Peyer's patch (tissue), 4 donors: ENCODE data around the gene ZSWIM1. TPM values are rescaled to one million over a fixed set of nuclear protein-coding genes. Genes with fewer than 3 reads are reported as not detected.

Experiments
- DNase-seq, 3 donors: peaks; one replicate each; pipeline ENCODE4 v3.0.0-alpha.2; 2017 to 2019
- H3K27ac ChIP-seq, 4 donors: fragments of 200-600 bp; sonication (generic); one replicate each; pipeline ENCODE4 v1.5.1; 2016 to 2019
- H3K27me3 ChIP-seq, 2 donors: fragments of 200-600 bp; sonication (generic); one replicate each; pipeline ENCODE4 v1.5.1; 2019
- H3K36me3 ChIP-seq, 3 donors: fragments of 200-600 bp; sonication (generic); one replicate each; pipeline ENCODE4 v1.5.1; 2016 to 2019
- H3K4me1 ChIP-seq, 4 donors: fragments of 200-600 bp; sonication (generic); one replicate each; pipeline ENCODE4 v1.5.1; 2016 to 2019
- H3K4me3 ChIP-seq, 4 donors: fragments of 200-600 bp; sonication (generic); 1 replicate in 3 of 4; 2 replicates in 1 of 4; pipeline ENCODE4 v1.5.1; 2016 to 2019; ENCODE audit warnings: mild to moderate bottlenecking in 1 of 4
- H3K9me3 ChIP-seq, 4 donors: fragments of 200-600 bp; sonication (generic); one replicate each; pipeline ENCODE4 v1.5.1; 2016 to 2019; ENCODE audit warnings: mild to moderate bottlenecking in 1 of 4
- POLR2A ChIP-seq, 2 donors: fragments of 450-650 bp; IDR thresholded peaks; one replicate each; pipeline ENCODE4 v1.5.1; 2017; ENCODE audit warnings: antibody characterized with exemption in 2 of 2, mild to moderate bottlenecking in 2 of 2, moderate library complexity in 2 of 2
- total RNA-seq, 4 donors: library from RNA; depleted of rRNA; stranded (reverse); fragments of >200 nt; gene quantifications; one replicate each; pipeline ENCODE4 v1.1.0, GENCODE V29; 2016
- TF ChIP-seq, protein P1 (sequence below), 6 experiments: fragments of 450-650 bp in 4 of 6; fragments of 200-600 bp in 2 of 6; sonication (generic) in 1 of 6; IDR thresholded peaks; one replicate each; pipeline ENCODE4 v1.5.1; 2017 to 2019; ENCODE audit warnings: antibody characterized with exemption in 6 of 6, mild to moderate bottlenecking in 3 of 6, moderate library complexity in 1 of 6

The ZSWIM1 gene
- total RNA-seq, 4 donors from 2014 or later = 6.6 to 14.5 (median 11.9) TPM

DNA sequence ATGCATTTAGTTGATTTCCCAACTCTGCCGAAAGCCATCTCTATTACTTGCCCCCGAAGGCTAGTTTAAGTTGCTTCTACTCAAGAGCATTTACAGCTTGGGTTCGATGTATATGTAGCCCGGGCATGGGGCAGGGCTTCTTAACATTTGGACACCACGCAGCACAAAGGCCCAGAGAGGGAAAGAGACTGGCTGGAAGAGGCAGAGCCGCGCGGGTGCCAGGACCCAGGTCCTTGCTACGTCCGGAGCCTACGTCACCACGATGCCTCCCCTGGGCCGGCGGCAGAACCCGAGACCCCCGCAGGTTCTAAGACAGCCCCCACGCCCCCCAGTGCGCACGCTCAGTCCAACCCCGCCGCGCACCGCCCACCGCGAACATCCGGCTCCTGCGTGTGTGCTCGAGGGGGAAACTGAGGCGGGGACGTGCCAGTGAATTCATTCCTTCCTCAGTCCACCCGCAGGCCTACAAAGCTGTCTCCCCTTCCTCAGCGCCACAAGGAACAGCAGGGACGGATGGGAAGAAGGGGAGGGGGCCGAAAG, 53.1 kb downstream of the ZSWIM1 start:
- Histone ChIP-seq H3K36me3 (peaks cover 0 to 22% (median 0%) of the 10 kb centered on the region in 3 donors), H3K4me3 (peak overlapping the region; percentile 73 to 100 (median 88)), H3K27ac (peak overlapping the region; percentile 95 to 100 (median 100)), H3K27me3 (no peaks in the 10 kb centered on the region), H3K4me1 (peaks cover 0 to 16% (median 9%) of the 10 kb centered on the region in 4 donors), H3K9me3 (no peaks in the 10 kb centered on the region)
- peak in 2 of 3 donors; percentile 62 to 79 for DNase-seq
- TF ChIP-seq POLR2A (IDR thresholded peaks at IDR 0.05) = no peak
- TF ChIP-seq, protein P1, sequence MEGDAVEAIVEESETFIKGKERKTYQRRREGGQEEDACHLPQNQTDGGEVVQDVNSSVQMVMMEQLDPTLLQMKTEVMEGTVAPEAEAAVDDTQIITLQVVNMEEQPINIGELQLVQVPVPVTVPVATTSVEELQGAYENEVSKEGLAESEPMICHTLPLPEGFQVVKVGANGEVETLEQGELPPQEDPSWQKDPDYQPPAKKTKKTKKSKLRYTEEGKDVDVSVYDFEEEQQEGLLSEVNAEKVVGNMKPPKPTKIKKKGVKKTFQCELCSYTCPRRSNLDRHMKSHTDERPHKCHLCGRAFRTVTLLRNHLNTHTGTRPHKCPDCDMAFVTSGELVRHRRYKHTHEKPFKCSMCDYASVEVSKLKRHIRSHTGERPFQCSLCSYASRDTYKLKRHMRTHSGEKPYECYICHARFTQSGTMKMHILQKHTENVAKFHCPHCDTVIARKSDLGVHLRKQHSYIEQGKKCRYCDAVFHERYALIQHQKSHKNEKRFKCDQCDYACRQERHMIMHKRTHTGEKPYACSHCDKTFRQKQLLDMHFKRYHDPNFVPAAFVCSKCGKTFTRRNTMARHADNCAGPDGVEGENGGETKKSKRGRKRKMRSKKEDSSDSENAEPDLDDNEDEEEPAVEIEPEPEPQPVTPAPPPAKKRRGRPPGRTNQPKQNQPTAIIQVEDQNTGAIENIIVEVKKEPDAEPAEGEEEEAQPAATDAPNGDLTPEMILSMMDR (IDR thresholded peaks at IDR 0.05) = no peak

Other genes starting within 250 kb of the ZSWIM1 start
- gene WFDC9, start 249.9 kb upstream of the ZSWIM1 start, total RNA-seq = not detected
- gene WFDC11, start 211.0 kb upstream of the ZSWIM1 start, total RNA-seq = not detected
- gene WFDC13, start 179.2 kb upstream of the ZSWIM1 start, total RNA-seq = not detected
- gene WFDC10B, start 176.2 kb upstream of the ZSWIM1 start, total RNA-seq = not detected
- not detected for gene SPINT4, start 158.9 kb upstream of the ZSWIM1 start, total RNA-seq
- gene WFDC3, start 89.3 kb upstream of the ZSWIM1 start, total RNA-seq = not detected
- 10 to 100 TPM; 21.5 to 41.4 (median 25.2) TPM for gene DNTTIP1, start 89.3 kb upstream of the ZSWIM1 start, total RNA-seq
- 10 to 100 TPM in 2 of 4 donors, 1 to 10 TPM in 2; 7.3 to 24.8 (median 9.8) TPM for gene UBE2C, start 68.6 kb upstream of the ZSWIM1 start, total RNA-seq
- 1 to 10 TPM in 2 of 4 donors, not detected in 2; 2.7 to 3.5 TPM for gene TNNC2, start 53.9 kb upstream of the ZSWIM1 start, total RNA-seq
- gene SNX21, start 47.4 kb upstream of the ZSWIM1 start, total RNA-seq = 10 to 100 TPM; 17.5 to 94.9 (median 42.7) TPM
- 10 to 100 TPM; 56.9 to 93.8 (median 78.3) TPM for gene ACOT8, start 23.8 kb upstream of the ZSWIM1 start, total RNA-seq
- 1 to 10 TPM; 2.5 to 9.1 (median 4.6) TPM for gene ZSWIM3, start 23.6 kb upstream of the ZSWIM1 start, total RNA-seq
- 10 to 100 TPM in 3 of 4 donors, 1 to 10 TPM in 1; 5.8 to 35.2 (median 19.5) TPM for gene SPATA25, start 6.4 kb downstream of the ZSWIM1 start, total RNA-seq
- 10 to 100 TPM in 3 of 4 donors, 1 to 10 TPM in 1; 3.3 to 27.6 (median 23.9) TPM for gene NEURL2, start 10.0 kb downstream of the ZSWIM1 start, total RNA-seq
- 100 to 1,000 TPM in 3 of 4 donors, 10 to 100 TPM in 1; 85.0 to 602 (median 258) TPM for gene CTSA, start 10.1 kb downstream of the ZSWIM1 start, total RNA-seq
- 10 to 100 TPM; 25.0 to 99.3 (median 35.7) TPM for gene PLTP, start 30.9 kb downstream of the ZSWIM1 start, total RNA-seq
- 10 to 100 TPM; 25.0 to 53.2 (median 44.9) TPM for gene PCIF1, start 53.5 kb downstream of the ZSWIM1 start, total RNA-seq
- 10 to 100 TPM; 34.3 to 60.1 (median 53.6) TPM for gene ZNF335, start 91.0 kb downstream of the ZSWIM1 start, total RNA-seq
- gene MMP9, start 127.7 kb downstream of the ZSWIM1 start, total RNA-seq = 1 to 10 TPM in 2 of 4 donors, not detected in 2; 1.1 to 2.5 TPM
- gene SLC12A5, start 148.0 kb downstream of the ZSWIM1 start, total RNA-seq = not detected
- gene NCOA5, start 208.7 kb downstream of the ZSWIM1 start, total RNA-seq = 10 to 100 TPM; 20.5 to 65.2 (median 24.9) TPM
- 10 to 100 TPM in 2 of 4 donors, 1 to 10 TPM in 2; 1.6 to 17.6 (median 9.3) TPM for gene CD40, start 237.1 kb downstream of the ZSWIM1 start, total RNA-seq